ENCODE data around the gene SAA1. TPM values are rescaled to one million over a fixed set of nuclear protein-coding genes. Genes with fewer than 3 reads are reported as not detected.
A peak's percentile ranks its signal among the peaks of the same experiment; 100 is the strongest.

The SAA1 gene
- polyA plus RNA-seq, 2 donors = 10.8 to 15.7 TPM

GRCh38 chr11:18271206-18271605 is 5.1 kb downstream of the SAA1 start:
- Histone ChIP-seq H3K4me1 (ENCODE audit: control insufficient read depth in 2 of 2, insufficient read depth in 2 of 2, low read length in 1 of 2) (no peaks in the 10 kb centered on the region), H3K27me3 (ENCODE audit: control insufficient read depth in 1 of 2, insufficient read depth in 2 of 2, low read length in 2 of 2) (no peaks in the 10 kb centered on the region), H3K4me3 (ENCODE audit: low read depth in 1 of 2, low read length in 2 of 2) (no peak overlapping the region), H3K9me3 (ENCODE audit: control insufficient read depth in 2 of 2, insufficient read depth in 1 of 2, low read depth in 1 of 2, low read length in 1 of 2) (no peaks in the 10 kb centered on the region), H3K36me3 (ENCODE audit: control insufficient read depth in 2 of 2, insufficient read depth in 2 of 2, low read length in 1 of 2) (no peaks in the 10 kb centered on the region), H3K27ac (ENCODE audit: low read depth in 2 of 2, low read length in 1 of 2) (no peak overlapping the region)
- WGBS, 2 donors = 62 to 64% methylated on average over 4 of the region's 4 CpGs

- WGBS, 2 donors = 90 to 93% methylated on average over 5 of the region's 5 CpGs
- no peaks in the 10 kb centered on the region for H3K9me3 ChIP-seq (ENCODE audit: control insufficient read depth in 2 of 2, insufficient read depth in 1 of 2, low read depth in 1 of 2, low read length in 1 of 2)
- peaks cover 2 to 5% of the 10 kb centered on the region in 2 donors for H3K36me3 ChIP-seq (ENCODE audit: control insufficient read depth in 2 of 2, insufficient read depth in 2 of 2, low read length in 1 of 2)
- H3K27ac ChIP-seq (ENCODE audit: low read depth in 2 of 2, low read length in 1 of 2) = no peak overlapping the region
- no peak overlapping the region for H3K4me3 ChIP-seq (ENCODE audit: low read depth in 1 of 2, low read length in 2 of 2)
- no peaks in the 10 kb centered on the region for H3K4me1 ChIP-seq (ENCODE audit: control insufficient read depth in 2 of 2, insufficient read depth in 2 of 2, low read length in 1 of 2)
- no peaks in the 10 kb centered on the region for H3K27me3 ChIP-seq (ENCODE audit: control insufficient read depth in 1 of 2, insufficient read depth in 2 of 2, low read length in 2 of 2)
Observed at GRCh38 chr11:18277565-18278271, 11.7 kb downstream of the SAA1 start.

GRCh38 chr11:18280438-18281045 is 14.5 kb downstream of the SAA1 start:
- 71 to 74% methylated on average over 4 of the region's 4 CpGs for WGBS, 2 donors
- no peaks in the 10 kb centered on the region for H3K9me3 ChIP-seq (ENCODE audit: control insufficient read depth in 2 of 2, insufficient read depth in 1 of 2, low read depth in 1 of 2, low read length in 1 of 2)
- no peak overlapping the region for H3K4me3 ChIP-seq (ENCODE audit: low read depth in 1 of 2, low read length in 2 of 2)
- H3K4me1 ChIP-seq (ENCODE audit: control insufficient read depth in 2 of 2, insufficient read depth in 2 of 2, low read length in 1 of 2) = no peaks in the 10 kb centered on the region
- H3K27ac ChIP-seq (ENCODE audit: low read depth in 2 of 2, low read length in 1 of 2) = no peak overlapping the region
- H3K36me3 ChIP-seq (ENCODE audit: control insufficient read depth in 2 of 2, insufficient read depth in 2 of 2, low read length in 1 of 2) = peaks cover 2 to 5% of the 10 kb centered on the region in 2 donors
- H3K27me3 ChIP-seq (ENCODE audit: control insufficient read depth in 1 of 2, insufficient read depth in 2 of 2, low read length in 2 of 2) = no peaks in the 10 kb centered on the region

GRCh38 chr11:18282626-18283025 is 16.6 kb downstream of the SAA1 start:
- Histone ChIP-seq H3K27ac (ENCODE audit: low read depth in 2 of 2, low read length in 1 of 2) (no peak overlapping the region), H3K4me3 (ENCODE audit: low read depth in 1 of 2, low read length in 2 of 2) (no peak overlapping the region), H3K27me3 (ENCODE audit: control insufficient read depth in 1 of 2, insufficient read depth in 2 of 2, low read length in 2 of 2) (no peaks in the 10 kb centered on the region), H3K4me1 (ENCODE audit: control insufficient read depth in 2 of 2, insufficient read depth in 2 of 2, low read length in 1 of 2) (no peaks in the 10 kb centered on the region), H3K9me3 (ENCODE audit: control insufficient read depth in 2 of 2, insufficient read depth in 1 of 2, low read depth in 1 of 2, low read length in 1 of 2) (no peaks in the 10 kb centered on the region), H3K36me3 (ENCODE audit: control insufficient read depth in 2 of 2, insufficient read depth in 2 of 2, low read length in 1 of 2) (peaks cover 6 to 11% of the 10 kb centered on the region in 2 donors)
- 91% methylated on average over 2 of the region's 2 CpGs for WGBS, 2 donors

GRCh38 chr11:18285841-18286240 is 19.8 kb downstream of the SAA1 start:
- Histone ChIP-seq H3K36me3 (ENCODE audit: control insufficient read depth in 2 of 2, insufficient read depth in 2 of 2, low read length in 1 of 2) (peaks cover 8 to 16% of the 10 kb centered on the region in 2 donors), H3K4me1 (ENCODE audit: control insufficient read depth in 2 of 2, insufficient read depth in 2 of 2, low read length in 1 of 2) (no peaks in the 10 kb centered on the region), H3K27me3 (ENCODE audit: control insufficient read depth in 1 of 2, insufficient read depth in 2 of 2, low read length in 2 of 2) (no peaks in the 10 kb centered on the region), H3K4me3 (ENCODE audit: low read depth in 1 of 2, low read length in 2 of 2) (no peak overlapping the region), H3K27ac (ENCODE audit: low read depth in 2 of 2, low read length in 1 of 2) (no peak overlapping the region), H3K9me3 (ENCODE audit: control insufficient read depth in 2 of 2, insufficient read depth in 1 of 2, low read depth in 1 of 2, low read length in 1 of 2) (no peaks in the 10 kb centered on the region)
- WGBS, 2 donors = 95 to 96% methylated on average over 1 of the region's 1 CpG

- Histone ChIP-seq H3K4me3 (ENCODE audit: low read depth in 1 of 2, low read length in 2 of 2) (no peak overlapping the region), H3K9me3 (ENCODE audit: control insufficient read depth in 2 of 2, insufficient read depth in 1 of 2, low read depth in 1 of 2, low read length in 1 of 2) (no peaks in the 10 kb centered on the region), H3K4me1 (ENCODE audit: control insufficient read depth in 2 of 2, insufficient read depth in 2 of 2, low read length in 1 of 2) (no peaks in the 10 kb centered on the region), H3K36me3 (ENCODE audit: control insufficient read depth in 2 of 2, insufficient read depth in 2 of 2, low read length in 1 of 2) (peaks cover 6 to 14% of the 10 kb centered on the region in 2 donors), H3K27me3 (ENCODE audit: control insufficient read depth in 1 of 2, insufficient read depth in 2 of 2, low read length in 2 of 2) (no peaks in the 10 kb centered on the region), H3K27ac (ENCODE audit: low read depth in 2 of 2, low read length in 1 of 2) (no peak overlapping the region)
- 97 to 99% methylated on average over 4 of the region's 4 CpGs for WGBS, 2 donors
Observed at GRCh38 chr11:18288911-18289310, 22.8 kb downstream of the SAA1 start.

- H3K27ac ChIP-seq (ENCODE audit: low read depth in 2 of 2, low read length in 1 of 2) = no peak overlapping the region
- 91 to 94% methylated on average over 5 of the region's 5 CpGs for WGBS, 2 donors
- H3K36me3 ChIP-seq (ENCODE audit: control insufficient read depth in 2 of 2, insufficient read depth in 2 of 2, low read length in 1 of 2) = peaks cover 2 to 9% of the 10 kb centered on the region in 2 donors
- H3K4me3 ChIP-seq (ENCODE audit: low read depth in 1 of 2, low read length in 2 of 2) = no peak overlapping the region
- no peaks in the 10 kb centered on the region for H3K4me1 ChIP-seq (ENCODE audit: control insufficient read depth in 2 of 2, insufficient read depth in 2 of 2, low read length in 1 of 2)
- H3K9me3 ChIP-seq (ENCODE audit: control insufficient read depth in 2 of 2, insufficient read depth in 1 of 2, low read depth in 1 of 2, low read length in 1 of 2) = no peaks in the 10 kb centered on the region
- no peaks in the 10 kb centered on the region for H3K27me3 ChIP-seq (ENCODE audit: control insufficient read depth in 1 of 2, insufficient read depth in 2 of 2, low read length in 2 of 2)
Observed at GRCh38 chr11:18294862-18295261, 28.8 kb downstream of the SAA1 start.

GRCh38 chr11:18295316-18295715 is 29.3 kb downstream of the SAA1 start:
- WGBS, 2 donors = 84 to 97% methylated on average over 2 of the region's 2 CpGs
- H3K9me3 ChIP-seq (ENCODE audit: control insufficient read depth in 2 of 2, insufficient read depth in 1 of 2, low read depth in 1 of 2, low read length in 1 of 2) = no peaks in the 10 kb centered on the region
- H3K27me3 ChIP-seq (ENCODE audit: control insufficient read depth in 1 of 2, insufficient read depth in 2 of 2, low read length in 2 of 2) = no peaks in the 10 kb centered on the region
- H3K27ac ChIP-seq (ENCODE audit: low read depth in 2 of 2, low read length in 1 of 2) = no peak overlapping the region
- no peak overlapping the region for H3K4me3 ChIP-seq (ENCODE audit: low read depth in 1 of 2, low read length in 2 of 2)
- H3K4me1 ChIP-seq (ENCODE audit: control insufficient read depth in 2 of 2, insufficient read depth in 2 of 2, low read length in 1 of 2) = no peaks in the 10 kb centered on the region
- peaks cover 3 to 9% of the 10 kb centered on the region in 2 donors for H3K36me3 ChIP-seq (ENCODE audit: control insufficient read depth in 2 of 2, insufficient read depth in 2 of 2, low read length in 1 of 2)

GRCh38 chr11:18299721-18300120 is 33.7 kb downstream of the SAA1 start:
- Histone ChIP-seq H3K27me3 (ENCODE audit: control insufficient read depth in 1 of 2, insufficient read depth in 2 of 2, low read length in 2 of 2) (no peaks in the 10 kb centered on the region), H3K27ac (ENCODE audit: low read depth in 2 of 2, low read length in 1 of 2) (no peak overlapping the region), H3K4me3 (ENCODE audit: low read depth in 1 of 2, low read length in 2 of 2) (no peak overlapping the region), H3K4me1 (ENCODE audit: control insufficient read depth in 2 of 2, insufficient read depth in 2 of 2, low read length in 1 of 2) (no peaks in the 10 kb centered on the region), H3K9me3 (ENCODE audit: control insufficient read depth in 2 of 2, insufficient read depth in 1 of 2, low read depth in 1 of 2, low read length in 1 of 2) (no peaks in the 10 kb centered on the region), H3K36me3 (ENCODE audit: control insufficient read depth in 2 of 2, insufficient read depth in 2 of 2, low read length in 1 of 2) (peaks cover 1 to 6% of the 10 kb centered on the region in 2 donors)

GRCh38 chr11:18304745-18305144 is 38.7 kb downstream of the SAA1 start:
- Histone ChIP-seq H3K27me3 (ENCODE audit: control insufficient read depth in 1 of 2, insufficient read depth in 2 of 2, low read length in 2 of 2) (no peaks in the 10 kb centered on the region), H3K36me3 (ENCODE audit: control insufficient read depth in 2 of 2, insufficient read depth in 2 of 2, low read length in 1 of 2) (peaks cover 0 to 13% of the 10 kb centered on the region in 2 donors), H3K9me3 (ENCODE audit: control insufficient read depth in 2 of 2, insufficient read depth in 1 of 2, low read depth in 1 of 2, low read length in 1 of 2) (no peaks in the 10 kb centered on the region), H3K4me3 (ENCODE audit: low read depth in 1 of 2, low read length in 2 of 2) (no peak overlapping the region), H3K4me1 (ENCODE audit: control insufficient read depth in 2 of 2, insufficient read depth in 2 of 2, low read length in 1 of 2) (no peaks in the 10 kb centered on the region), H3K27ac (ENCODE audit: low read depth in 2 of 2, low read length in 1 of 2) (peak overlapping the region; percentile 55 to 68)

All from esophagus (tissue), 2 donors.